GM19240 (cell line): ENCODE measurements around the gene PPAN.
A peak's percentile ranks its signal among the peaks of the same experiment; 100 is the strongest.

Source experiments
- DNase-seq: peaks from one replicate; pipeline ENCODE4 v3.0.0; 2011; ENCODE audit warnings: low spot score; ENCODE audit not compliant: insufficient read length

Gene PPAN

DNA sequence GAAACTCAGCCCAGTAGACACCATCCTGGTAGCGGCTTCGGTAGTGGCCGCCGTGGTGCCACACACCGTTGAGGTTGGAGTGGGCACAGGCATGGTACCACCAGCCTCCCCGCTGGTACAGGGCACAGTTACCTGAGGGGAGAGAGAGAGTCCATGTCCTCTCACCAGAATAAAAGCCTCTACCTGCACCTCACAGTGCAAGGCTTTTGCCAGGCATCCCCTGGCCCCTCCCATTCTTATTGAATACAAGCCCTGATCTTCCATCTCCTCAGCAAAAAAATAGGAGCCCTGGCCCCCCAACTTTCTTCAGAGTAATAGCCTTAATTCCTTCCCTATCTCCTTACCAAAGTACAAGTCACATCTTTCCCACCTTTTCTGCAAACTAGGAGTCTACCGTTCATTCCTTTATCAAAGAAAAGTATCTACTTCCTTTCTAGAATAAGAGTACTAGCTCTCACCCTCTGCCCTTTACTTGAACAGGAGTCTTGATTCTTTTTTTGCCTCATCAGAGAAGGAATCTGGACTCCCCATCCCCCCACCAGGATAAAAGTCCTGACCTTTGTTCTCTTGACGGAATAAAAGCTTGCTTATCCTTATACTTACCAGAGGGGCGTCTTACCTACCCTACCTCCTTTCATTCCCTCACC, 13.4 kb upstream of the PPAN start:
- no peak for DNase-seq

GRCh38 chr19:10093295-10094186, 12.6 kb upstream of the PPAN start:
- DNase-seq: no peak

GRCh38 chr19:10095622-10095947, 10.6 kb upstream of the PPAN start:
- DNase-seq: no peak

DNA sequence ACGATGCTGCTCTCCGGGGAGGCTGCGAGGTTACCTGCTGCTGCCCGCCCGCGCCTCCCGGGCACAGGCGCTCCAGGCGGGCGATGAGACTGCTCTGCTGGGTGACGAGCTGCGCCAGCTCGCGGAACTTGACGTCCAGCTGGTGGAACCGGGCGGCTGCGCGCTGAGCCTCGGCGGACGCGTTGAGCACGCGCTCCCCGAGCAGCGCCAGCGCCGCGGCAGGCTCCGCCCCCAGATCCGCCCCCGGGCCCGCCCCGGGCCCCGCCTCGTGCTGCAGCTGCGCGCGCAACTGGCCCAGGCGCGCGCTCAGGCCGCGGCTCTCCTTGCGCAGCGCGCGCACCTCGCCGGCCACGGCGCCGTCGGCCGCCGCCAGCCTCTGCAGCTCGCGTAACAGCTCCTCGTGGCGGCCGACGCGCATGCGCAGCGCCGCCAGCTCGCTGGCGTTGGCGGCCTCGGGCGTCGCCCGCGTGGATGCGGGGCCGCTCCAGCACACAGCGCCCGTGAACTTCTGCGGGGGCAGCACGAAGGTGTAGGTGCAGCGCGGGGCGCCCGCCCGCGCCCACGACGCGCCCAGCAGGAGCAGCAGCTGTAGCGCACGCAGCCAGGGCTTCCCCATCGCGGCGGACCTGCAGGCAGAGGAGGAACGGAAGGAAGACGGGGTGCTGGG, 10.1 kb upstream of the PPAN start:
- DNase-seq: peak; percentile 94

DNA sequence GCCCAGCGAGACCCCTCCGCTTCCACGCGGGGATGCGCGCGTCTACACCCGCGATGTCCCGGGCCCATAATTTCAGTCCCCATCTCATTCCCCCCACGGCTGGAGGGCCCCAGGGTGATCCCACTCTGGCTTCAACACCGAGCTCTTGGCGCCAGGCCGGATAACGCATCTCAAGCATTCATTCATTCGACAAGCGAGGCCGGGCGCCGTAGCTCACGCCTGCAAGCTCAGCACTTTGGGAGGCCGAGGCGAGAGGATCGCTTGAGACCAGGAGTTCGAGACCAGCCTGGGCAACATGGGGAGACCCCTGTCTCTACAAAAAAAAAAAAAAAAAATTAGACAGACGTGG, 9.6 kb upstream of the PPAN start:
- no peak for DNase-seq

GRCh38 chr19:10100163-10100785, 5.9 kb upstream of the PPAN start:
- no peak for DNase-seq

DNA sequence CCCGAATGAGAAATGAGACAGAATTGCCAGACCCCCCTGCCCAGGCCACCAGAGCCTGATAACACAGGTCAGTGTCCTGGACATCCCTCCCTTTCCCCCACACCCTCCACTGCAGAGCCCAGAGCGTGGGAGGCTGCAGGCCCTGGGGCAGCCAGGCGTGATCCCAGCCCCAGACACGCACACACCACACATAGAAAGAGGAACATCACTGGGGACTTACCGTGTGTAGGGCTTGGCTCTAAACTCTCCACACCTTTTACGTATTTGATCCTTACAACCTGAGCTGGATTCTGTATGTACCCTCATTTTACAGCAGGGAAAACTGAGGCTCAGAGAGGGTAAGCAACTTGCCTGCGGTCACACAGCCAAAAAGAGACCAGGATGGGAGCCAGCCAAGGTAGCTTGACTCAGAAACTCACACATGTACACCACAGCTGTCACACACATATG, 3.4 kb upstream of the PPAN start:
- no peak for DNase-seq

GRCh38 chr19:10104130-10104513, 2.0 kb upstream of the PPAN start:
- DNase-seq: no peak

- DNase-seq: no peak
These were observed 1.3 kb upstream of the PPAN start for GRCh38 chr19:10104665-10105508.

DNA sequence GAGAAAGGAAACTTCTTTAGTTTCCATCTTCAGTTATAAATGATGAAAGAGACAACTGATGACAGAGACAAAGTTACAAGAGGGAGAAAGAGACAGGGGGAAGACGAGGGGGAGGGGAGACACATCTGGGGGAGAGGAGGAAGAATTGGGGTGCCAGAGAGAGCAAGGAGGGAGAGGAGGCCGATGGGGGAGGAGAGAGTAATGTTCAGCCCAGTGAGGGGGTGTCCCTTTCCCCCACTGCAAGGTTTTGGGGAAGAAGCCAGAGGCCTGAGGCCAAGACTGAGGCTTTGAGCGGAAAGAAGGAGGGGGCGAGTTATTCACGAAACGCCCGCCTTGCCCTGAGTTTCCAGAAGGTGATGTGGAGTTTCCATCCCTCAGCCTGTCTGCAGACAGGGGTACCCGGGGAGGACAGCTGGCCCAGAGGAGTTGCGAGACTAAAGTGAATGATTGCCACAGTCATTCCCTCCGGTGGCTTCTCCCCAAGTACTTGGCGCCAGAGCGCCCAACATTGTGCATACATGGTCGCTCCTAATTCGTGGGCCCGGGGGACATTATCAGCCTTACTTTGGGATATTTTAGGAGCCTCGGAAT, 558 bp upstream of the PPAN start:
- DNase-seq: no peak

DNA sequence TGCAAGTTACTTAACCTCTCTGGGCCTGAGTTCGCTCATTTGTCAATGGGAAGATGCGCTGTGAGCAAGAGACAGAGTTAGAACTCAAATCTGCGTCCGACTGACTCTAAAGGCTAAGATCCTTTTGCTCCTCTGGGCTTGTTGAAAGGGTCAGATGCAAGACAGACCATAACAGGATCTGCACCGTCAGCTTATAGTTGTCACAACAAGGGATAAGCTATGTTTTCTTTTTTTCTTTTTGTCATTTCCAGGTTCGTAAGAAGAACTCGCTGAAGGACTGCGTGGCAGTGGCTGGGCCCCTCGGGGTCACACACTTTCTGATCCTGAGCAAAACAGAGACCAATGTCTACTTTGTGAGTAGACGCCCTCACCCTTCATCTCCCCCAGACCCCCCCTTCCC, 1.1 kb downstream of the PPAN start:
- DNase-seq: no peak

- no peak for DNase-seq
These were observed 1.7 kb downstream of the PPAN start for GRCh38 chr19:10107817-10108367.

DNA sequence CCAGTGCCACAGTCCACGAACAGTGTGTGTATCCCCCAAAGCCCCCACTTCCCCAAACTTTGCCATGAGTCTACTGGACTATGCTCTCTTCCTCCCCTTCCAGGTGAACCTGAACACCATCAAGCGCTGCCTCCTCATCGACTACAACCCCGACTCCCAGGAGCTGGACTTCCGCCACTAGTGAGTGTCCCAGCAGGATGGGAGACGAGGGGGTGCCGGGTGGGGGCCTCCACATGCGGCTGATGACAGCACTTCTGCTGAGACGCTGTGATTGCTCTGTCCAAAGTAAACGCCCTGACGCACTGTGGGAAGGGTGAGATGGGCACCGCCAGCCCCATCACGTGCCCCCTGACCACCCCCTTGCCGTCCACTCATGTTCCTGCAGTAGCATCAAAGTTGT, 3.4 kb downstream of the PPAN start:
- DNase-seq: no peak

DNA sequence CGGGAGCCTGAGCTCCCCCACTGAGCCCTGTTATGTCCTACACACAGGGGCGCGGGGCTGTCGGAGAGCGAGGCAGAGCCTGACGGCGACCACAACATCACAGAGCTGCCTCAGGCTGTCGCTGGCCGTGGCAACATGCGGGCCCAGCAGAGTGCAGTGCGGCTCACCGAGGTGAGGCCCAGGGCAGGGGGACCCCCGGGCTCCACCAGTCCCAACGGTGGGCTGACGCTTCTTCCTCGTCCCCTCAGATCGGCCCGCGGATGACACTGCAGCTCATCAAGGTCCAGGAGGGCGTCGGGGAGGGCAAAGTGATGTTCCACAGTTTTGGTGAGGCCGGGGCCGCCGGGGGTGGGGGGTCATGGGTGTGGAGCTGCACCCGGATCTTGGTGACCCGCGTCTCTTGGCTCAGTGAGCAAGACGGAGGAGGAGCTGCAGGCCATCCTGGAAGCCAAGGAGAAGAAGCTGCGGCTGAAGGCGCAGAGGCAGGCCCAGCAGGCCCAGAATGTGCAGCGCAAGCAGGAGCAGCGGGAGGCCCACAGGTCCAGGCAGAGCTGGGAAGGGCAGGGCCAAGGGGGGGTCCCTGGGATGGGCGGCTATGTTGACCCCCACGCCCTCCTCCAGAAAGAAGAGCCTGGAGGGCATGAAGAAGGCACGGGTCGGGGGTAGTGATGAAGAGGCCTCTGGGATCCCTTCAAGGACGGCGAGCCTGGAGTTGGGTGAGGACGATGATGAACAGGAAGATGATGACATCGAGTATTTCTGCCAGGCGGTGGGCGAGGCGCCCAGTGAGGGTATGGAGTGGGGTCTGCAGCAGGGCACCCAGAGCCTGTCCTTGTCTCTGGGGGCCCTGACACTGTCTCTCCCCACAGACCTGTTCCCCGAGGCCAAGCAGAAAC, 4.2 kb downstream of the PPAN start:
- no peak for DNase-seq

- DNase-seq: no peak
These were observed 4.8 kb downstream of the PPAN start for GRCh38 chr19:10110972-10111317.

DNA sequence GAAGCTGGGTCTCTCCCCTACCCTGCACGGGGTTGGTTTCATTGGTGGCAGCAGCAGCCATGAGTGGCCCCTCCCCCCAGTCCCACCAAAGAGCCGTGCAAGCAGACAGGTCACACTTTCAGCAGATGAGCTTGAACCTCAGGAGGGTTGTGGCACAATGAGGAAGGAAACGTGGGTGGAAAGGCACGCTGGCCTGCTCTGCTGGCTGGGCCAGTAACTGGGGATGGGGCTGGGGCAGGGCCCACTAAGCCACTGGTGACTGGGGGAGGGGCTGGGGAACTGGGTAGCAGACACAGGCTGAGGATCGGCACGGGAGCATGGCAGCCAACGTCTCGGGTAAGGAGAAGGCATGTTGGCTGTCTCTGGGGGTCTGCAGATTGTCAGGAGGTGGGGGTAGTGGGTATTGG, 5.2 kb downstream of the PPAN start, which contains the start of gene P2RY11:
Gene P2RY11, plus strand, starts transcription at position 289 of the 407 bp plus-strand sequence. Its CDS starts 29 bp downstream, at position 318.
- no peak for DNase-seq

GRCh38 chr19:10112037-10112761, 6.0 kb downstream of the PPAN start:
- DNase-seq: no peak

GRCh38 chr19:10112895-10113591, 6.9 kb downstream of the PPAN start:
- no peak for DNase-seq
